GM21423 (cell line): ENCODE data around the gene SRRM3.
A peak's percentile ranks its signal among the peaks of the same experiment; 100 is the strongest.
"Not testable (repeated sequence)": the region's sequence is repeated elsewhere in the genome, so short reads cannot be mapped to it uniquely, and the experiment has no call there.

Source experiments
- ATAC-seq: cut with Tn5 transposase; IDR thresholded peaks from one replicate; pipeline ENCODE4 v1.9.1; 2021; ENCODE audit warnings: mild to moderate bottlenecking, moderate library complexity; ENCODE audit not compliant: unreplicated experiment

The SRRM3 gene

GRCh38 chr7:76260171-76260703, 58.5 kb downstream of the SRRM3 start:
- no peak for ATAC-seq

GRCh38 chr7:76261329-76261728, 59.6 kb downstream of the SRRM3 start:
- no peak for ATAC-seq

- ATAC-seq: no peak
Observed at GRCh38 chr7:76261931-76262330, 60.2 kb downstream of the SRRM3 start.

- ATAC-seq: no peak
Observed at GRCh38 chr7:76262683-76263402, 61.1 kb downstream of the SRRM3 start.

GRCh38 chr7:76265299-76265698, 63.6 kb downstream of the SRRM3 start:
- no peak for ATAC-seq

GRCh38 chr7:76267107-76267893, 65.6 kb downstream of the SRRM3 start:
- no peak for ATAC-seq

DNA sequence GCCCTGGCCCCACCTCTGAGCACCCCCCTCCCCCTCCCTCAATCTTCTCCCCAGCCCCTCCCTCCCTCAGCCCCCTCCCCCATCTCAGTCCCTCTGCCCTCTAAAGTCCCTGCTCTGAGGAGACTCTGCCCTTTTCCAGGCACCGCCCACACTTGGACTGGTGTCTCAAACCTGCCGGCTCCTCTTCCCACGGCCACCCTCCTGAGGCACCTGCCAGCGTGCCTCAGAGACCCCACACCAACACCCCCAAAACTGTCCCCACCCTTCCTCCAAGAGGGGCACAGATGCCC, 66.1 kb downstream of the SRRM3 start:
- ATAC-seq: no peak

- no peak for ATAC-seq
Observed at GRCh38 chr7:76268376-76268775, 66.7 kb downstream of the SRRM3 start.

DNA sequence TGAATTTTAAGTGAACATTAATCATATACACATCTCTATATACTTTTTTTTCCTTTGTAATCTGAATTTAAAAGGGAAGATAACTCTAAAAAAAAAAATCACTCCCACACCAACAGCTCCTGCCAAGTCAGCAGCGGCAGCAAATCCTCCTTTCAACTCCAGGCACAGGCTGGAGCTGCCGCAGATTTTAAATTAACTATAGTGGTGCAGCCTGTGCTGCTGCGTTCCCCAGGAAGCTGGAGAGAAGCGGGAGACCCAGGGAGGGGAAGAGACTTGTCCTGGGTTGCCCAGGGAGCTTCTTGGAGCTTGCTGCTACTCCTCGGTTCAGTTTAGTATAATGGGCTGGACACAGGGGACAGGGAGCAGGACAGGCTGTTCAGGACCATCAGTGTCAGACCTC, 68.2 kb downstream of the SRRM3 start:
- ATAC-seq: no peak

GRCh38 chr7:76271384-76271783, 69.7 kb downstream of the SRRM3 start:
- not testable (repeated sequence) for ATAC-seq

DNA sequence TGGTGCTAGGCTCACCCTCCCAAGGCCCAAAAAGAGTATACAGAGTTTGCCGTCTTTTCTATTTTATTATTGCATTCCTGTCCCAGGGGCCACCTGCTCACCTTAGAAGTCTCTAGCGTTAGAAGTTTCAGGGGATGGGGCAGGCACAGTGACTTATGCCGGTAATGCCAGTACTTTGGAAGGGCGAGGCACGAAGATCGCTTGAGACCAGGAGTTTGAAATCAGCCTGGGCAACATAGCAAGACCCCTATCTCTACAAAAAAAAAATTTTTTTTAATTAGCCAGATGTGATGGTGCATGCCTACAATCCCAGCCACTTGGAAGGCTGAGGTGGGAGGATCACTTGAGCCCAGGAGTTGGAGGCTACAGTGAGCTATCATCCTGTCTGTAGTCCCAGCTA, 70.4 kb downstream of the SRRM3 start:
- ATAC-seq: no peak

GRCh38 chr7:76272851-76273497, 71.3 kb downstream of the SRRM3 start:
- peak; percentile 50 for ATAC-seq

DNA sequence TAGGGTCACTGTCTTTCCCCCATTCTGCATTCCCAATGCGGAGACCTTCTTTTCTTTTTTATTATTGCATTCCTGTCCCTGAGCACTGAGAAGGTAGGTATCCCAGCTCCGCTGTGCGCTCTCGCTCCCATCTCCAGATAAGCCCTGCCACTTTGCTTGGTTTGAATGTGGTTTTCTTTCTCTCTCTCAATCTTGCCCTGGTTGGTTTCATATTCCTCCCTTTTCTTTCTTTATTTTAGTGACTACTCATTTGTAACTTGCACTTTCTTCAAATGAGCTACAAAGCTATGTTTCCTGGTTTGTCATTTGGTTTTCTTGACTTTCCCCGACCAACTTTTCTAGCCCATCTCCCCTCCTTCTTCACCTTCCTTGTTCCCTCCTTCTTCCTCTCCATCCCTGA, 71.8 kb downstream of the SRRM3 start:
- ATAC-seq: no peak

- ATAC-seq: no peak
Observed at GRCh38 chr7:76278540-76278939, 76.8 kb downstream of the SRRM3 start.

DNA sequence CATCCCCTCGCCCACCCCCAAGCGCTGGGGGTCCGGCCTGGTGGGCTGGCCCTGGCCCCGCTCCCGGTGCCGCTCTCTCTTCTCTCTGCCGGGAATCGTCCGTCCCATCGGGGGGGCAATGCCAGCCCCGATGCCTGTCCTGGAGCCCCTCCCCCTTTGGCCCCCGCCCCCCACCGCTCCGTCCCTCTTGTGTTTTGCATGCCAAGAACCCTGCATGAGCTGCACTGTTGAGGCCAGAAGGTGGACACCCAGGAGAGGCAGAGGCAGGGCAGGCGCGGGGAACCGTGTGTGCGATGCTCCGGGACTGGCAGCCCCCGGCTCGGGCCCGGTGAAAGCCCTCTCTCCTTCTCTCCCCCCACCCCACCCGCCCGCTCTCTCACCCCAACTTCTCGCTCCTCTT, 78.7 kb downstream of the SRRM3 start:
- ATAC-seq: no peak

DNA sequence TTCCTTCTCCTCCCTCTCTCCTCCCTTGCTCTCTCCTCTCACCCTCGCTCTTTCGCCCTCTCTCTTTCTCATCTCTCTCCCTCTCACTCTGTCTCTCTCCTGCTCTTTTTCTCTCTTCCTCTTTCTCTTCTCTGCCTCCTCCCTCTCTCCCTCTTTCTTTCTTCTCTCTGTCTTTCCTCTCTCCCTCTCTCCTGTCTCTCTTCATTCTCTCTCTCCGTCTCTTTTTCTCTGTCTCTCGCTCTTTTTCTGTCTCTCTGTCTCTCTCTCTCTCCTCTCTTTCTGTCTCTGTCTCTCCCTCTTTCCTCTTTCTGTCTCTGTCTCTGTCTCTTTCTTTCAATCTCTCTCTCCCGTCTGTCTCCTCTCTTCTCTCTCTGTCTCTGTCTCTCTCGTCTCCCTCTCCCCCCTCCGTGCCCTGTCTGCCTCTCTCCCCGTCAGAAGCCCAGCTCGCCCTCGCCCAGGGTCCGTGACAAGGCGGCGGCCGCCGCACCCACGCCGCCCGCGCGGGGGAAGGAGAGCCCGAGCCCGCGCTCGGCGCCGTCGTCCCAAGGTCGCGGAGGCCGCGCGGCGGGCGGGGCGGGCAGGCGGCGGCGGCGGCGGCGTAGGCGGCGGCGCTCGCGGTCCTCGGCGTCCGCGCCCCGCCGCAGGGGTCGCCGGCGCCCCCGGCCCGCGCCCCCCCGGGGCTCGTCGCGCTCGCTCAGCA, 79.5 kb downstream of the SRRM3 start:
- no peak for ATAC-seq

DNA sequence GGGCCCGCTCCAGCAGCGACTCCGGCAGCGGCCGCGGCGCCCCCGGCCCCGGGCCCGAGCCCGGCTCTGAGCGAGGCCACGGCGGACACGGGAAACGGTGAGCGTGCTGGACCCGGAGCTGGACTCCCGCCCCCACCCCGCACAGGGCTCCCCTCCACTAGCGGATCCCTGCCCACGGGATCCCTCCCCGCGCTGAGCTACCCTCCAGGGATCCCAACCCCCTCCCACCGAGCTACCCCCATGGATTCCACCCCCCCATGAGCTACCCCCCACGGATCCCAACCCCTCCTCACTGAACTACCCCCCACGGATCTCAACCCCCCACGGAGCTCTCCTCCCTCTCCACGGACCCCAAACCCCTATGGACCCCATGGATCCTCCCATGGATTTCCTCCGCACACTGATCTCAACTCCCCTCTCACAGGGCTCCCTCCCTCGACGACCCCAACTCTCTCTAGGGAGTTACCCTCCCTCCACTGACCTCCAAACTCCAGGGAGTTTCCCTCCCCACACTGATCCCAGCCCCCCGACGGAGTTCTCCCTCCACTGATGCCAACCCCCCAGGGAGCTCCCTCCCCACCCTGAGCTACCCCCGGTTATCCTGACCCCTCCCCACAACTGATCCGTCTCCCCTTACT, 80.1 kb downstream of the SRRM3 start:
- ATAC-seq: no peak

DNA sequence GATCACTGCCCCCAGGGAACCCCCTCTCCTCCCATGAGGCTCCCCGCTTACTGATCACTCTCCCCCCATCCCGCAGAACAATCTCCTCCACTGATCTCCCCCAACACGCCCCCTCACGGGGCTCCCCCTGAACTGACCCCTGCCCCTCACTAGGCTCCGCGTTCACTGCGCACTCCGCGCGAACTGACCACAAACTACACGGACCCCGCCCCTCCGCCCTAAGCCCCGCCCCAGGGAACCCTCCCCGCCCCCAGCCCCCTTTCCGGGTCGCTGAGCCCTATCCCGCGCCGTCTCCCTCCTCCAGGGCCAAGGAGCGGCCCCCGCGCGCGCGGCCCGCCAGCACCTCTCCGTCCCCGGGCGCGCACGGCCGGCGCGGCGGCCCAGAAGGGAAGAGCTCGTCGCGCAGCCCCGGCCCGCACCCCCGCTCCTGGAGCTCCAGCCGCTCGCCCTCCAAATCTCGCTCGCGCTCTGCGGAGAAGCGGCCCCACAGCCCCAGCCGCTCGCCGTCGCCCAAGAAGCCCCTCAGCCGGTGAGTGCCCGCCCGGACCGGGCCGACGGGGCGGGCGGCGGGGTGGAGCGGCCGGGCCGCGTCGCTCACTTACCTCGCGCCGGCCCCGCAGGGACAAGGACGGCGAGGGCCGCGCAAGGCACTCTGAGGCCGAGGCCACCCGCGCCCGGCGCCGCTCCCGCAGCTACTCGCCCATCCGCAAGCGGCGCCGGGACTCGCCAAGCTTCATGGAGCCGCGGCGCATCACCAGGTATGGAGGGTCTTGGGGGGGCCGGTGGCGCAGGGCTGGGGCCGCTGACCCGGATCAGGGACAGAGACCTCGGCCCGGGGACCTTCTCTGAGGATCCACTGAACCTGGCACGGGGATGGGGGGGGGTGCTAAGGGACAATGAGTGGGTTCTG, 80.9 kb downstream of the SRRM3 start:
- no peak for ATAC-seq

DNA sequence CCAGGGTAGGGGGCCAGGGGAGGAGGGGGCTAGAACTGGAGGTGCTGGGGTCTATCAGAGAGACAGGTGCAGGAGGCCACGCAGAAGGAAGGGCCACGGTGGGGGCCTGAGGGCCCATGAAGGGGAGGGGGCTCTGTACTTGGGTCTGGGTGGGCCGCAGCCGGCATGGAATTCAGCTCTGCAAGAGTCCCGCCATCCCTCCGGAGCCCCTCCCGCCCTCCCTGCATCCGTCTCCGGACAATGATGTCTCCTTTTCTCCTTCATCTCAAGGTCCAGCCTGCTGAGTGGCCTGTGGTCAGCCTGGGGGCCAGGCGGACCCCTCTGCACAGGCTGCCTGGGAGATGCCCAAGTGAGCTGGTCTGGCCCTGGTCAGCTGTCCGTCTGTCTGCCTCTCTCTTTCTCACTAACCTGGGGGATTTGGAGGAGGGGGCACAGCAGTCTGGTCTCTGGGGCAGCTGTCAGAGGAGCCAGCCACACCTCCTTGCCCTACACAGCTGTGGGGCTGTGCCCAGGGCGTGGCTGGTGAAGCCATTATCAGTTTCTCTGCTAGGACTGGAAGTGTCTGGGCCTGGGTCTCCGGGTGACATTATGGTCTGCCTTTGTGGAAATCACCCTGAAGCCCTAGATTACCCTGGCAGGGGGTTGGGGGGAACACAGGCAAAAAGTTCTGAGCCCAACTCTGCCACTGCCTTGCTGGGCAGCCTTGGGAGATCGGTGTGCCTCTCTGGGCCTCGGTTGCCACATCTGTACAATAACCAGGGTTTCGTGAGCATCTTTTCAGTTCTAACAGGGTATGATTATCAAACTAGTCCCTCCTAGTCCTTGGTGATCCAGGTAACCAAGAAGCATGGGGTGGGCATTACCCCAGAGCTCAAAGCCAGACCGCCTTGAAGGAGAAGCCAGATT, 81.8 kb downstream of the SRRM3 start:
- no peak for ATAC-seq
